CD14-positive monocyte (primary cell): ENCODE results near the gene GYG1. TPM values are rescaled to one million over a fixed set of nuclear protein-coding genes. Genes with fewer than 3 reads are reported as not detected.

Source experiments
- DNase-seq, 3 donors: peaks; one replicate each; pipeline ENCODE4 v3.0.0-alpha.2; 2011 to 2022
- H2AFZ ChIP-seq: 2 replicates; pipeline ENCODE4 v1.6.0; 2012; ENCODE audit warnings: mild to moderate bottlenecking, low read depth, low read length, inconsistent platforms; ENCODE audit not compliant: insufficient read depth, poor library complexity, severe bottlenecking
- H3K27ac ChIP-seq, 2 donors: 1 replicate in 1 of 2; 2 replicates in 1 of 2; pipeline ENCODE4 v1.5.1; 2012 to 2013; ENCODE audit warnings: low read length in 2 of 2, control low read depth in 1 of 2, inconsistent platforms in 1 of 2, low read depth in 1 of 2, mild to moderate bottlenecking in 1 of 2
- H3K27me3 ChIP-seq, 2 donors: one replicate each; pipeline versions ENCODE4 v1.6.0 to v1.6.1; 2011 to 2013; ENCODE audit warnings: low read length in 2 of 2; ENCODE audit not compliant: control insufficient read depth in 2 of 2, insufficient read depth in 2 of 2
- H3K36me3 ChIP-seq, 2 donors: replicated peaks in 1 of 2; 1 replicate in 1 of 2; 2 replicates in 1 of 2; pipeline versions ENCODE4 v1.5.1 to v1.6.1; 2012 to 2013; ENCODE audit warnings: low read length in 2 of 2, control low read depth in 1 of 2, inconsistent platforms in 1 of 2, mild to moderate bottlenecking in 1 of 2; ENCODE audit not compliant: insufficient read depth in 2 of 2, control insufficient read depth in 1 of 2
- H3K4me1 ChIP-seq, 2 donors: 1 replicate in 1 of 2; 2 replicates in 1 of 2; pipeline versions ENCODE4 v1.5.1 to v1.6.1; 2012 to 2013; ENCODE audit warnings: low read length in 2 of 2, control low read depth in 1 of 2, inconsistent platforms in 1 of 2, mild to moderate bottlenecking in 1 of 2, moderate library complexity in 1 of 2; ENCODE audit not compliant: insufficient read depth in 2 of 2, control insufficient read depth in 1 of 2
- H3K4me2 ChIP-seq: replicated peaks from 2 replicates; pipeline ENCODE3; 2012; ENCODE audit warnings: low read length, moderate library complexity, mild to moderate bottlenecking; ENCODE audit not compliant: poor library complexity, severe bottlenecking; ENCODE audit errors: extremely low read depth
- H3K4me3 ChIP-seq, 3 experiments: fragments of 200-600 bp in 1 of 3; sonication (generic) in 1 of 3; replicated peaks in 1 of 3; 1 replicate in 2 of 3; 2 replicates in 1 of 3; pipeline ENCODE4 v1.5.1; 2011 to 2013; ENCODE audit warnings: low read length in 3 of 3, mild to moderate bottlenecking in 3 of 3, control low read depth in 2 of 3, low read depth in 2 of 3, inconsistent platforms in 1 of 3, moderate library complexity in 1 of 3
- H3K79me2 ChIP-seq: 2 replicates; pipeline ENCODE4 v1.6.0; 2012; ENCODE audit warnings: mild to moderate bottlenecking, control low read depth, inconsistent platforms, low read length, moderate library complexity; ENCODE audit not compliant: insufficient read depth
- H3K9ac ChIP-seq: 2 replicates; pipeline ENCODE4 v1.6.0; 2017; ENCODE audit warnings: low read length, mild to moderate bottlenecking; ENCODE audit not compliant: insufficient read depth, poor library complexity, severe bottlenecking
- H3K9me3 ChIP-seq, 2 donors: replicated peaks in 1 of 2; 1 replicate in 1 of 2; 2 replicates in 1 of 2; pipeline versions ENCODE4 v1.5.1 to v1.6.1; 2012 to 2013; ENCODE audit warnings: low read length in 2 of 2, control low read depth in 1 of 2; ENCODE audit not compliant: control insufficient read depth in 1 of 2, insufficient read depth in 1 of 2
- H4K20me1 ChIP-seq: 2 replicates; pipeline ENCODE4 v1.6.0; 2012; ENCODE audit warnings: mild to moderate bottlenecking, low read length, control low read depth, moderate library complexity; ENCODE audit not compliant: insufficient read depth
- H3K27ac Mint-ChIP-seq, 7 donors: one replicate each; pipeline ENCODE4 v1.8.0; 2020; ENCODE audit warnings: mild to moderate bottlenecking in 7 of 7, mixed read lengths in 7 of 7, moderate library complexity in 6 of 7, inconsistent platforms in 2 of 7
- H3K27me3 Mint-ChIP-seq, 3 donors: one replicate each; pipeline ENCODE4 v1.8.0; 2021 to 2022; ENCODE audit warnings: low read depth in 3 of 3, mild to moderate bottlenecking in 3 of 3, mixed read lengths in 3 of 3, moderate library complexity in 3 of 3, inconsistent platforms in 1 of 3
- H3K36me3 Mint-ChIP-seq, 2 donors: one replicate each; pipeline ENCODE4 v1.8.0; 2020; ENCODE audit warnings: mixed read lengths in 2 of 2, inconsistent platforms in 1 of 2, mild to moderate bottlenecking in 1 of 2
- H3K4me1 Mint-ChIP-seq: one replicate; pipeline ENCODE4 v1.8.0; 2020; ENCODE audit warnings: mild to moderate bottlenecking, mixed read lengths
- H3K4me3 Mint-ChIP-seq, 2 donors: one replicate each; pipeline ENCODE4 v1.8.0; 2020; ENCODE audit warnings: mild to moderate bottlenecking in 2 of 2, mixed read lengths in 2 of 2, moderate library complexity in 1 of 2
- H3K9me3 Mint-ChIP-seq, 7 donors: one replicate each; pipeline ENCODE4 v1.8.0; 2020 to 2022; ENCODE audit warnings: mixed read lengths in 7 of 7, mild to moderate bottlenecking in 6 of 7, moderate library complexity in 6 of 7, inconsistent platforms in 2 of 7
- WGBS: methylation state at CpG from one replicate; pipeline ENCODE4 v1.1.5; 2013; ENCODE audit warnings: missing lambda C conversion rate; ENCODE audit not compliant: insufficient coverage; 5-methylcytosine and 5-hydroxymethylcytosine counted together
- intact Hi-C, 2 donors: fragments of 100-400 bp; cut with micrococcal nuclease; formaldehyde crosslinking; loops; one replicate each; pipeline versions ENCODE4 v1.15.0 to v1.15.1; 2023
- polyA plus RNA-seq, 3 donors: library from polyadenylated mRNA; depleted of rRNA in 1 of 3; unstranded in 2 of 3; stranded (reverse) in 1 of 3; fragments of 300-500 nt in 2 of 3; fragments of >200 nt in 1 of 3; fragmentation: Illumina TruSeq in 2 of 3; gene quantifications; 1 replicate in 2 of 3; 2 replicates in 1 of 3; pipeline ENCODE4 v1.2.3, GENCODE V29; 2012 to 2021
- TF ChIP-seq, protein P1 (sequence below): fragments of 200-600 bp; IDR thresholded peaks from one replicate; pipeline ENCODE4 v1.8.0; 2022; ENCODE audit warnings: antibody characterized with exemption, mild to moderate bottlenecking

GYG1 gene
- polyA plus RNA-seq, 3 donors, result 50.6 to 122 (median 121) TPM

DNA sequence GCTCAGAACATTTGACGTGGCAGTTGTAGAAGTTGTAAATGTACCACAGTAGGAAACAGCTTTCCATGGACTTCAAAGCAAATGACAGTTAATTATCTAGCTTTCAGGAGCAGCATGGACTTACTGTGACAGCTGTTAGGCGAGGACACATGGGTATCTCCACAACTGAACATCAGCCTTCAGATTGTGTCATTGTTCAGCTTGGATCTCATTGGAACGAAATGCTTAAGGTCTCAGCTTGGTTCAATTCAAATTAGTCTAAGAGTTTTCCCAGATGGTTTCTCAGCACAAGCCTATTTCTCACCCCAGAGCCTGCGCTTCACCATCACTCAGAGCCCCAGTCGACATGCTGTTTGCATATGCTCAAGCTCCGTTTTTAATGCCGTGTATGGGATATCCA is 21.1 kb upstream of the GYG1 start:
- 95% methylated on average over 4 of the region's 7 CpGs for WGBS
- Histone ChIP-seq H3K4me2 (no peak overlapping the region), H3K9me3 (peaks cover 2% of the 10 kb centered on the region in 2 donors), H3K4me1 (no peaks in the 10 kb centered on the region), H4K20me1 (no peaks in the 10 kb centered on the region), H3K4me3 (no peak overlapping the region), H3K79me2 (no peaks in the 10 kb centered on the region), H3K27me3 (no peaks in the 10 kb centered on the region), H2AFZ (no peak overlapping the region), H3K9ac (no peak overlapping the region), H3K36me3 (no peaks in the 10 kb centered on the region), H3K27ac (no peak overlapping the region)
- intact Hi-C loops, result no loop called here
- H3K9me3 Mint-ChIP-seq, result peaks cover 0 to under 1% (median 0%) of the 10 kb centered on the region in 7 donors
- peaks cover 9% of the 10 kb centered on the region for H3K4me1 Mint-ChIP-seq
- no peak overlapping the region for H3K27ac Mint-ChIP-seq
- H3K36me3 Mint-ChIP-seq, result no peaks in the 10 kb centered on the region
- no peak overlapping the region for H3K4me3 Mint-ChIP-seq
- no peak for DNase-seq
- TF ChIP-seq, protein P1, sequence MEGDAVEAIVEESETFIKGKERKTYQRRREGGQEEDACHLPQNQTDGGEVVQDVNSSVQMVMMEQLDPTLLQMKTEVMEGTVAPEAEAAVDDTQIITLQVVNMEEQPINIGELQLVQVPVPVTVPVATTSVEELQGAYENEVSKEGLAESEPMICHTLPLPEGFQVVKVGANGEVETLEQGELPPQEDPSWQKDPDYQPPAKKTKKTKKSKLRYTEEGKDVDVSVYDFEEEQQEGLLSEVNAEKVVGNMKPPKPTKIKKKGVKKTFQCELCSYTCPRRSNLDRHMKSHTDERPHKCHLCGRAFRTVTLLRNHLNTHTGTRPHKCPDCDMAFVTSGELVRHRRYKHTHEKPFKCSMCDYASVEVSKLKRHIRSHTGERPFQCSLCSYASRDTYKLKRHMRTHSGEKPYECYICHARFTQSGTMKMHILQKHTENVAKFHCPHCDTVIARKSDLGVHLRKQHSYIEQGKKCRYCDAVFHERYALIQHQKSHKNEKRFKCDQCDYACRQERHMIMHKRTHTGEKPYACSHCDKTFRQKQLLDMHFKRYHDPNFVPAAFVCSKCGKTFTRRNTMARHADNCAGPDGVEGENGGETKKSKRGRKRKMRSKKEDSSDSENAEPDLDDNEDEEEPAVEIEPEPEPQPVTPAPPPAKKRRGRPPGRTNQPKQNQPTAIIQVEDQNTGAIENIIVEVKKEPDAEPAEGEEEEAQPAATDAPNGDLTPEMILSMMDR, result no peak
- H3K27me3 Mint-ChIP-seq, result peaks cover 0 to 2% (median 0%) of the 10 kb centered on the region in 3 donors

DNA sequence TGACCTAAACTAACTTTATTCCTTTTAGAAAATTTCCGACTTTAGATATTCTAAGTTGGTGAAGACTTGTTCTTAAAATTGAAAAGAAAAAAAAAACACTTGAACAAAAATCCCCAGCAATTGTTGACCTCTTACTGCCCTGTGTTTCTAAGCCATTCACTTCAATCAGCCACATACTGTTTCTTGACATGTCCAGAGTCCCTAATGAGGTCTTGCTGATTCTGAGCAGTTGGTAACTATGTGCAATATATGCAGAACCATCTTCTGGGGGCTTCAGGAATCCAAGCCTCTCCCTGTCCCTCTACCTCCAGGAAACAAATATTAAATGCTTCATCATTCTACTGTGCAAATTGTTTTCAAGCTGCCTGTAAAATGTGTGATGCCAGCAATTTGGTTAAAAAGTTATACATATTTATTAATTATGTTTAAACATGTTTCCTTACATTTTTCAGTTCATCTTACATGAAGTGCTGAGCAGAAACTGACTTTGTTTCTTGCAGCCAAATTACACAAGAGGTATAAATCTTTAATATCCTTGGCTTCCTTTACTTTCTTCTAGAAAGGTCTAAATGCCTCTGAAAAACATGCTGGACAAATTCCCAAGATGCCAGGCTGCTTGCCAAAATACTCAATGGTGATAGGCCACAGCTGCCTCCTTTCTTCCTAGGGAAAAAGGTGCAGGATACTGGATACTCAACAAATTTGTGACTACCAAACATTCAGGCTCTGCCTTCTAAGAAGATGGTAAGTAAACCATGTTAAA is 19.8 kb upstream of the GYG1 start:
- H3K4me3 ChIP-seq, result no peak overlapping the region
- no peaks in the 10 kb centered on the region for H3K27me3 ChIP-seq
- Mint-ChIP-seq H3K36me3 (no peaks in the 10 kb centered on the region), H3K27me3 (peaks cover 0 to 2% (median 0%) of the 10 kb centered on the region in 3 donors), H3K4me3 (no peak overlapping the region), H3K4me1 (peaks cover 9% of the 10 kb centered on the region), H3K27ac (no peak overlapping the region), H3K9me3 (peaks cover 0 to 5% (median 2%) of the 10 kb centered on the region in 7 donors)
- H3K79me2 ChIP-seq, result no peaks in the 10 kb centered on the region
- H3K9ac ChIP-seq, result no peak overlapping the region
- no peak for DNase-seq
- no peaks in the 10 kb centered on the region for H3K4me1 ChIP-seq
- H3K36me3 ChIP-seq, result no peaks in the 10 kb centered on the region
- no peak overlapping the region for H2AFZ ChIP-seq
- no peak overlapping the region for H3K4me2 ChIP-seq
- WGBS, result no CpG with 5 or more reads among the region's 1 CpG
- TF ChIP-seq, protein P1, result no peak
- no peaks in the 10 kb centered on the region for H4K20me1 ChIP-seq
- H3K27ac ChIP-seq, result no peak overlapping the region
- intact Hi-C loops, result no loop called here
- H3K9me3 ChIP-seq, result peaks cover 5 to 7% of the 10 kb centered on the region in 2 donors
